Loucy (cell line): Measurements from ENCODE around the gene DCLK2.

ENCODE experiments used
- H2AFZ ChIP-seq: fragments of 200-600 bp; sonication (generic); 2 replicates; pipeline ENCODE4 v1.6.0; 2016; ENCODE audit warnings: antibody characterized with exemption, mild to moderate bottlenecking, low read length, moderate library complexity
- H3F3A ChIP-seq: fragments of 200-600 bp; 2 replicates; pipeline ENCODE4 v1.6.0; 2016; ENCODE audit warnings: antibody characterized with exemption, low read depth, mild to moderate bottlenecking
- H3K27me3 ChIP-seq: fragments of 200-600 bp; sonication (generic); 2 replicates; pipeline ENCODE4 v1.6.1; 2014; ENCODE audit warnings: low read length, mild to moderate bottlenecking; ENCODE audit not compliant: insufficient read depth, poor library complexity, severe bottlenecking
- H3K36me3 ChIP-seq: fragments of 200-600 bp; sonication (generic); 2 replicates; pipeline ENCODE4 v1.6.1; 2016; ENCODE audit warnings: low read length; ENCODE audit not compliant: insufficient read depth
- H3K4me1 ChIP-seq: fragments of 200-600 bp; sonication (generic); 2 replicates; pipeline ENCODE4 v1.5.1; 2014; ENCODE audit warnings: low read length, mild to moderate bottlenecking; ENCODE audit not compliant: insufficient read depth, poor library complexity, severe bottlenecking
- H3K4me2 ChIP-seq: fragments of 200-600 bp; sonication (generic); 2 replicates; pipeline ENCODE4 v1.6.0; 2014; ENCODE audit warnings: antibody characterized with exemption, low read length, low read depth, mild to moderate bottlenecking; ENCODE audit not compliant: poor library complexity, severe bottlenecking
- H3K4me3 ChIP-seq: fragments of 200-600 bp; sonication (generic); 2 replicates; pipeline ENCODE4 v1.5.1; 2014; ENCODE audit warnings: low read length, mild to moderate bottlenecking, mixed read lengths; ENCODE audit not compliant: poor library complexity, severe bottlenecking
- H3K79me2 ChIP-seq: fragments of 200-600 bp; sonication (generic); 2 replicates; pipeline ENCODE4 v1.6.1; 2014; ENCODE audit warnings: low read length; ENCODE audit not compliant: insufficient read depth
- H3K9ac ChIP-seq: fragments of 200-600 bp; sonication (generic); 2 replicates; pipeline ENCODE4 v1.6.0; 2014; ENCODE audit warnings: mild to moderate bottlenecking, low read depth, low read length, moderate library complexity; ENCODE audit not compliant: poor library complexity, severe bottlenecking
- H3K9me2 ChIP-seq: fragments of 200-600 bp; sonication (generic); replicated peaks from 2 replicates; pipeline ENCODE4 v1.6.1; 2016; ENCODE audit warnings: low read depth, low read length, mixed read lengths
- H3K9me3 ChIP-seq: fragments of 200-600 bp; sonication (generic); 2 replicates; pipeline ENCODE4 v1.6.1; 2014; ENCODE audit warnings: mild to moderate bottlenecking, antibody characterized with exemption, low read length, low read depth; ENCODE audit not compliant: insufficient read depth
- H4K20me1 ChIP-seq: fragments of 200-600 bp; sonication (generic); 2 replicates; pipeline ENCODE4 v1.6.0; 2014; ENCODE audit warnings: antibody characterized with exemption, low read length, mild to moderate bottlenecking; ENCODE audit not compliant: insufficient read depth, poor library complexity, severe bottlenecking
- EZH2phosphoT487 ChIP-seq: fragments of 200-600 bp; IDR thresholded peaks from 2 replicates; pipeline ENCODE4 v1.6.1; 2018; ENCODE audit warnings: antibody characterized with exemption, mild to moderate bottlenecking, moderate library complexity, borderline replicate concordance
- TF ChIP-seq, protein P1 (sequence below): fragments of 200-600 bp; sonication (generic); conservative IDR thresholded peaks from 2 replicates; pipeline ENCODE4 v1.5.1; 2014; ENCODE audit warnings: mild to moderate bottlenecking, antibody characterized with exemption, low read length

DCLK2 gene

DNA sequence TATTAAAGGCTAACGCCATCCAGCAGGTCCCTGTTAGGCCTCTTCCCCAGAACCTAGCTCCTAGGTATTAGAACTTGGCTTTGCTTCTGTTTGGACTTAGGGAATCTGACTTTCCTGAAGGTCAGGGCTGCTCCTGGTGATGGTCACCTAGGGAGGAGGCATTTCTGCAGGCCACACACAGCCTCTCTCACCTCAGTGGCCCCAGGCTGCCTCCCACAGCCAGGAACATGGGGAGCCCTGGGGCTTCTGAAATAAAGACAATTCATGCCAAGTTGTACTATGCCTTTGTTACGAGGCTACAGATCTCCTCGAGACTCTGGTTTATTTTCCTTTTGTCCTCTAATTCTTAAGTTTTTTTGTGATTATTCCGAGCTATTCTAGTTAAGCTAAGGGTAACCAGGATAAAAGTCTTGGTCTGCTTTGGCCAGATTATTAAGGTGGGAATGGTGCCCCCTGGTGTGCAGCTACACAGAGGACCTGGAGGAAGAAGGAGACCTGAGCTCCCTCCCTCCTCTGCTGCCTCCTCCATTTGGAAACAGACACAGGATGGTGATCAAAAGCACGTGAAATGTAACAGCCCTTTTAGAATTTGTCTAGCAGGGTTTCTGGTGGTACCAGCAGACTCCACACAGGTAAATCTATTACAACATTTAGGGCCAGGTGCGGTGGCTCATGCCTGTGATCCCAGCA lies 131.0 kb downstream of the DCLK2 start:
- Histone ChIP-seq H3K9me2 (no peaks in the 10 kb centered on the region), H3F3A (no peaks in the 10 kb centered on the region), H4K20me1 (no peaks in the 10 kb centered on the region), H3K4me2 (no peak overlapping the region), H3K27me3 (no peaks in the 10 kb centered on the region), H3K79me2 (no peaks in the 10 kb centered on the region), H3K9ac (no peak overlapping the region), H3K9me3 (no peaks in the 10 kb centered on the region), H3K36me3 (no peaks in the 10 kb centered on the region), H3K4me3 (no peak overlapping the region), H3K4me1 (no peaks in the 10 kb centered on the region), H2AFZ (no peak overlapping the region)
- no peak for TF ChIP-seq EZH2phosphoT487
- TF ChIP-seq, protein P1, sequence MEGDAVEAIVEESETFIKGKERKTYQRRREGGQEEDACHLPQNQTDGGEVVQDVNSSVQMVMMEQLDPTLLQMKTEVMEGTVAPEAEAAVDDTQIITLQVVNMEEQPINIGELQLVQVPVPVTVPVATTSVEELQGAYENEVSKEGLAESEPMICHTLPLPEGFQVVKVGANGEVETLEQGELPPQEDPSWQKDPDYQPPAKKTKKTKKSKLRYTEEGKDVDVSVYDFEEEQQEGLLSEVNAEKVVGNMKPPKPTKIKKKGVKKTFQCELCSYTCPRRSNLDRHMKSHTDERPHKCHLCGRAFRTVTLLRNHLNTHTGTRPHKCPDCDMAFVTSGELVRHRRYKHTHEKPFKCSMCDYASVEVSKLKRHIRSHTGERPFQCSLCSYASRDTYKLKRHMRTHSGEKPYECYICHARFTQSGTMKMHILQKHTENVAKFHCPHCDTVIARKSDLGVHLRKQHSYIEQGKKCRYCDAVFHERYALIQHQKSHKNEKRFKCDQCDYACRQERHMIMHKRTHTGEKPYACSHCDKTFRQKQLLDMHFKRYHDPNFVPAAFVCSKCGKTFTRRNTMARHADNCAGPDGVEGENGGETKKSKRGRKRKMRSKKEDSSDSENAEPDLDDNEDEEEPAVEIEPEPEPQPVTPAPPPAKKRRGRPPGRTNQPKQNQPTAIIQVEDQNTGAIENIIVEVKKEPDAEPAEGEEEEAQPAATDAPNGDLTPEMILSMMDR, result peak; percentile 73

DNA sequence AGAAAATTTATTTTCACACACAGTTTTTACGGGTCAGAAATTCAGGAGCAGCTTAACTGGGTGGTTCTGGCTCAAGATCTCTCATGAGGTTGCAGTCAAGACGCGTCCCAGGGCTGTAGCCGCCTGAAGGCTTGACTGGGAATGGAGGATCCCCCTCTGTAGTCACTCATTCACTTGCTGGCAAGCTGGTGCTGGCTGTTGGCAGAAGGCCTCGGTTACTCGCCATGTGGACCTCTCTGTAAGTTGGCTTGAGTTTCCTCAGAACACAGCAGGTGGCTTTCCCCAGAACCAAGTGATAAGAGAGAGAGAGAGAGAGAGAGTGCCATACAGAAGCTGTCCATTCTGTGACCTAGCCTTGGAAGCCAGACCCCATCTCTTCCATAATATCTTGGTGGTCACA lies 132.8 kb downstream of the DCLK2 start:
- Histone ChIP-seq H3K36me3 (no peaks in the 10 kb centered on the region), H3K27me3 (no peaks in the 10 kb centered on the region), H3K9ac (no peak overlapping the region), H3F3A (no peaks in the 10 kb centered on the region), H4K20me1 (no peaks in the 10 kb centered on the region), H3K79me2 (no peaks in the 10 kb centered on the region), H3K4me1 (no peaks in the 10 kb centered on the region), H3K9me2 (no peaks in the 10 kb centered on the region), H3K4me2 (no peak overlapping the region), H3K4me3 (no peak overlapping the region), H2AFZ (no peak overlapping the region), H3K9me3 (no peaks in the 10 kb centered on the region)
- TF ChIP-seq, protein P1, result no peak
- TF ChIP-seq EZH2phosphoT487, result no peak

DNA sequence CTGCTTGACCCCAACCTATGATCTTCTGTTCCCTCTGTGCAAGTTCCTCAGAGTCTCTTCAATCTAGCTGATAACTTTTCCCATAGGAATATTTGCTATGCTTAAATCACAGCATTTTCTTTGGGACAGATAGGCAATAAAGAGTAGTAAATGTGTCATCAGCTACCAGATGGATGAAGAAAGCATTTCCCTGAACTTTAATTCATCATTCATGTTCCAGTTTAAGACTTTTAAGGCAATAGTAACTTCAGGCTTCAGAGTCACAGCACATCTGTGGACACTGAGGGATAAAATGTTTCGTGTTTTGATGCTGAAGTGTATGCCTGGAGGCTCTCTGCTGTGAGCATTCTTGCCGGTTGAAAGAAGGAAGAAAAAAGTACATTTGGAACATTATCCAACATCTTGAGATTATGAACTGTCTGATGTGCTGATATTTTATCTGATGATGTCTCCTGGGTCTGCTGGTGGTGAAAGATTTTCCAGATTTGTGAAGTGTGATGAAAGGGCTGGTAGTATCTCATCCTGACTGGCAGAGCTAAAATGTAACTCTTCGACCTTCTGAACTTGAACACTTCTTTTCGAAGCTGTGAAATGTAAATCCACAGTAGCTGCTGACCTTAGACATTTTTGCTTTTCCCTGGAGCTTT lies 133.7 kb downstream of the DCLK2 start:
- Histone ChIP-seq H3K9ac (no peak overlapping the region), H3K4me3 (no peak overlapping the region), H3F3A (no peaks in the 10 kb centered on the region), H3K36me3 (no peaks in the 10 kb centered on the region), H3K9me3 (no peaks in the 10 kb centered on the region), H3K4me1 (no peaks in the 10 kb centered on the region), H3K79me2 (no peaks in the 10 kb centered on the region), H3K4me2 (no peak overlapping the region), H3K9me2 (no peaks in the 10 kb centered on the region), H4K20me1 (no peaks in the 10 kb centered on the region), H3K27me3 (no peaks in the 10 kb centered on the region), H2AFZ (no peak overlapping the region)
- TF ChIP-seq, protein P1, result no peak
- TF ChIP-seq EZH2phosphoT487, result no peak
